Right atrium auricular region (tissue), 2 donors: ENCODE results near the gene SMIM24. TPM values are rescaled to one million over a fixed set of nuclear protein-coding genes. Genes with fewer than 3 reads are reported as not detected.

Experiments used
- DNase-seq: peaks from one replicate; pipeline ENCODE4 v3.0.0-alpha.2; 2019; ENCODE audit warnings: low spot score
- H3K27ac ChIP-seq, 2 donors: fragments of 200-600 bp; sonication (generic); 1 replicate in 1 of 2; 2 replicates in 1 of 2; pipeline ENCODE4 v1.5.1; 2016 to 2019
- H3K27me3 ChIP-seq, 2 donors: fragments of 200-600 bp; sonication (generic); one replicate each; pipeline versions ENCODE4 v1.5.1 to v1.6.0; 2017 to 2019
- H3K36me3 ChIP-seq: fragments of 200-600 bp; sonication (generic); one replicate; pipeline ENCODE4 v1.5.1; 2016
- H3K4me1 ChIP-seq, 2 donors: fragments of 200-600 bp; sonication (generic); one replicate each; pipeline versions ENCODE4 v1.5.1 to v1.6.0; 2017 to 2019
- H3K4me3 ChIP-seq, 2 donors: fragments of 200-600 bp; sonication (generic); 1 replicate in 1 of 2; 2 replicates in 1 of 2; pipeline ENCODE4 v1.5.1; 2017 to 2019; ENCODE audit warnings: mild to moderate bottlenecking in 1 of 2, moderate library complexity in 1 of 2
- H3K9me3 ChIP-seq, 2 donors: fragments of 200-600 bp; sonication (generic); one replicate each; pipeline ENCODE4 v1.5.1; 2019
- CTCF ChIP-seq, 2 donors: fragments of 200-600 bp; sonication (generic); IDR thresholded peaks; one replicate each; pipeline ENCODE4 v1.5.1; 2019; ENCODE audit warnings: antibody characterized with exemption in 2 of 2
- total RNA-seq, 2 donors: library from RNA; depleted of rRNA; stranded (reverse); fragments of >200 nt; gene quantifications; one replicate each; pipeline ENCODE4 v1.1.0, GENCODE V29; 2016

The SMIM24 gene
- total RNA-seq, 2 donors from 2014 or later: not detected

GRCh38 chr19:3443840-3444694, 36.3 kb downstream of the SMIM24 start:
- peaks cover 0 to 46% of the 10 kb centered on the region in 2 donors for H3K4me1 ChIP-seq
- DNase-seq: no peak
- peak overlapping the region; percentile 44 to 82 for H3K27ac ChIP-seq
- no peak for TF ChIP-seq CTCF (IDR thresholded peaks at IDR 0.05)
- no peaks in the 10 kb centered on the region for H3K27me3 ChIP-seq
- no peak overlapping the region for H3K4me3 ChIP-seq
- H3K9me3 ChIP-seq: no peaks in the 10 kb centered on the region
- H3K36me3 ChIP-seq: peaks cover 49% of the 10 kb centered on the region

GRCh38 chr19:3442487-3443071, 37.7 kb downstream of the SMIM24 start:
- no peak for DNase-seq
- no peaks in the 10 kb centered on the region for H3K27me3 ChIP-seq
- TF ChIP-seq CTCF (IDR thresholded peaks at IDR 0.05): no peak
- H3K4me3 ChIP-seq: no peak overlapping the region
- no peaks in the 10 kb centered on the region for H3K9me3 ChIP-seq
- peak overlapping the region; percentile 47 to 82 for H3K27ac ChIP-seq
- peaks cover 53% of the 10 kb centered on the region for H3K36me3 ChIP-seq
- H3K4me1 ChIP-seq: peaks cover 0 to 46% of the 10 kb centered on the region in 2 donors

- H3K4me3 ChIP-seq: no peak overlapping the region
- no peak for TF ChIP-seq CTCF (IDR thresholded peaks at IDR 0.05)
- peaks cover 0 to 46% of the 10 kb centered on the region in 2 donors for H3K4me1 ChIP-seq
- no peaks in the 10 kb centered on the region for H3K9me3 ChIP-seq
- H3K27me3 ChIP-seq: no peaks in the 10 kb centered on the region
- DNase-seq: no peak
- H3K27ac ChIP-seq: peak overlapping the region; percentile 47 to 63
- peaks cover 54% of the 10 kb centered on the region for H3K36me3 ChIP-seq
Measured at GRCh38 chr19:3441986-3442329, 38.4 kb downstream of the SMIM24 start.

- no peak for TF ChIP-seq CTCF (IDR thresholded peaks at IDR 0.05)
- peaks cover 55% of the 10 kb centered on the region for H3K36me3 ChIP-seq
- H3K4me3 ChIP-seq: no peak overlapping the region
- H3K9me3 ChIP-seq: no peaks in the 10 kb centered on the region
- peaks cover 0 to 46% of the 10 kb centered on the region in 2 donors for H3K4me1 ChIP-seq
- DNase-seq: no peak
- peak overlapping the region; percentile 47 to 63 for H3K27ac ChIP-seq
- no peaks in the 10 kb centered on the region for H3K27me3 ChIP-seq
Measured at GRCh38 chr19:3441089-3441985, 39.0 kb downstream of the SMIM24 start.

GRCh38 chr19:3440082-3440481, 40.2 kb downstream of the SMIM24 start:
- Histone ChIP-seq H3K27ac (no peak overlapping the region), H3K9me3 (no peaks in the 10 kb centered on the region), H3K27me3 (no peaks in the 10 kb centered on the region), H3K36me3 (peaks cover 52% of the 10 kb centered on the region), H3K4me1 (peaks cover 0 to 46% of the 10 kb centered on the region in 2 donors), H3K4me3 (no peak overlapping the region)
- TF ChIP-seq CTCF (IDR thresholded peaks at IDR 0.05): peak; percentile 28 to 69
- no peak for DNase-seq
